B cell (primary cell): ENCODE data around the gene PLCXD3. TPM values are rescaled to one million over a fixed set of nuclear protein-coding genes. Genes with fewer than 3 reads are reported as not detected.

Source experiments
- ATAC-seq: fragments of 200-7000 bp; cut with Tn5 transposase; one replicate; pipeline ENCODE4 v1.10.0; 2021; ENCODE audit warnings: low read depth, mild to moderate bottlenecking, moderate number of reproducible peaks, moderate library complexity
- CTCF ChIA-PET: fragments of 350-600 bp; sonication (Branson Sonifier 250); formaldehyde crosslinking; loops from one replicate; lab custom pipeline; 2021; ENCODE audit warnings: antibody characterized with exemption, inconsistent platforms; lab: Charles Lee
- POLR2A ChIA-PET: fragments of 350-600 bp; sonication (Branson Sonifier 250); formaldehyde crosslinking; loops from one replicate; lab custom pipeline; 2021; ENCODE audit warnings: antibody characterized with exemption; lab: Charles Lee
- DNase-seq: peaks from one replicate; pipeline ENCODE4 v3.0.0; 2013
- H2AFZ ChIP-seq: 2 replicates; pipeline ENCODE4 v1.6.1; 2012; ENCODE audit warnings: mild to moderate bottlenecking, low read depth, low read length; ENCODE audit not compliant: insufficient read depth, poor library complexity, severe bottlenecking
- H3K27ac ChIP-seq, 2 donors: 1 replicate in 1 of 2; 2 replicates in 1 of 2; pipeline ENCODE4 v1.5.1; 2012 to 2013; ENCODE audit warnings: low read length in 2 of 2, mild to moderate bottlenecking in 2 of 2, moderate library complexity in 1 of 2
- H3K27me3 ChIP-seq, 4 experiments: fragments of 200-600 bp in 1 of 4; sonication (generic) in 1 of 4; replicated peaks in 1 of 4; 1 replicate in 2 of 4; 2 replicates in 2 of 4; pipeline versions ENCODE4 v1.6.1 to v1.7.0; 2013 to 2016; ENCODE audit warnings: low read length in 3 of 4, mild to moderate bottlenecking in 2 of 4, mixed read lengths in 1 of 4, moderate library complexity in 1 of 4; ENCODE audit not compliant: insufficient read depth in 4 of 4, control insufficient read depth in 3 of 4; ENCODE audit errors: control extremely low read depth in 1 of 4
- H3K36me3 ChIP-seq, 2 experiments: replicated peaks in 1 of 2; 1 replicate in 1 of 2; 2 replicates in 1 of 2; pipeline versions ENCODE4 v1.6.1 to v1.7.1; 2013; ENCODE audit warnings: low read length in 1 of 2; ENCODE audit not compliant: insufficient read depth in 2 of 2, control insufficient read depth in 1 of 2; ENCODE audit errors: control extremely low read depth in 1 of 2, extremely low read depth in 1 of 2
- H3K4me1 ChIP-seq, 2 donors: fragments of 200-600 bp in 1 of 2; sonication (generic) in 1 of 2; 1 replicate in 1 of 2; 2 replicates in 1 of 2; pipeline versions ENCODE4 v1.5.1 to v1.6.1; 2013 to 2017; ENCODE audit warnings: low read length in 2 of 2; ENCODE audit not compliant: control insufficient read depth in 2 of 2, insufficient read depth in 2 of 2
- H3K4me2 ChIP-seq: replicated peaks from 2 replicates; pipeline ENCODE3; 2012; ENCODE audit warnings: mild to moderate bottlenecking, low read depth, low read length; ENCODE audit not compliant: poor library complexity, severe bottlenecking
- H3K4me3 ChIP-seq, 5 experiments: fragments of 200-600 bp in 1 of 5; sonication (generic) in 1 of 5; 1 replicate in 3 of 5; 2 replicates in 2 of 5; pipeline versions ENCODE4 v1.5.1 to v1.7.0; 2011 to 2016; ENCODE audit warnings: low read length in 4 of 5, mild to moderate bottlenecking in 4 of 5, low read depth in 2 of 5, control low read depth in 1 of 5, moderate library complexity in 1 of 5; ENCODE audit not compliant: insufficient read depth in 1 of 5; ENCODE audit errors: control extremely low read depth in 1 of 5, extremely low read depth in 1 of 5
- H3K79me2 ChIP-seq: fragments of 200-600 bp; sonication (generic); one replicate; pipeline ENCODE4 v1.6.0; 2016; ENCODE audit warnings: low read length; ENCODE audit not compliant: control insufficient read depth, insufficient read depth
- H3K9ac ChIP-seq: fragments of 200-600 bp; sonication (generic); 2 replicates; pipeline ENCODE4 v1.6.1; 2017; ENCODE audit warnings: mild to moderate bottlenecking, low read length, moderate library complexity
- H3K9me3 ChIP-seq, 3 donors: one replicate each; pipeline versions ENCODE4 v1.6.1 to v1.7.1; 2013; ENCODE audit warnings: low read length in 2 of 3; ENCODE audit not compliant: control insufficient read depth in 2 of 3, insufficient read depth in 1 of 3; ENCODE audit errors: control extremely low read depth in 1 of 3
- H4K20me1 ChIP-seq: 2 replicates; pipeline ENCODE4 v1.6.0; 2012; ENCODE audit warnings: mild to moderate bottlenecking, low read length; ENCODE audit not compliant: insufficient read depth, control insufficient read depth, poor library complexity, severe bottlenecking
- H3K27ac Mint-ChIP-seq: one replicate; pipeline ENCODE4 v1.8.0; 2021; ENCODE audit warnings: mixed read lengths
- H3K27me3 Mint-ChIP-seq: one replicate; pipeline ENCODE4 v1.8.0; 2021; ENCODE audit warnings: mixed read lengths
- H3K4me1 Mint-ChIP-seq: one replicate; pipeline ENCODE4 v1.8.0; 2021; ENCODE audit warnings: mixed read lengths
- H3K4me3 Mint-ChIP-seq: one replicate; pipeline ENCODE4 v1.8.0; 2021; ENCODE audit warnings: mixed read lengths
- H3K9me3 Mint-ChIP-seq: one replicate; pipeline ENCODE4 v1.8.0; 2022; ENCODE audit warnings: mixed read lengths; ENCODE audit not compliant: insufficient read depth
- EZH2 ChIP-seq: IDR thresholded peaks from 2 replicates; pipeline ENCODE4 v1.6.1; 2012; ENCODE audit warnings: borderline replicate concordance, low read depth, mild to moderate bottlenecking, moderate library complexity, low read length; ENCODE audit not compliant: insufficient read depth, poor library complexity, severe bottlenecking
- WGBS: methylation state at CpG from one replicate; pipeline ENCODE4 v1.1.5; 2013; ENCODE audit warnings: missing lambda C conversion rate; ENCODE audit not compliant: insufficient coverage; 5-methylcytosine and 5-hydroxymethylcytosine counted together
- intact Hi-C: fragments of 100-400 bp; cut with micrococcal nuclease; formaldehyde crosslinking; loops from one replicate; pipeline ENCODE4 v1.10.0; 2022
- polyA plus RNA-seq: library from polyadenylated mRNA; depleted of rRNA; stranded (reverse); fragments of >200 nt; gene quantifications from 2 replicates; pipeline ENCODE4 v1.2.3, GENCODE V29; 2012
- total RNA-seq, 2 donors: library from RNA; stranded (reverse); fragments of 120-200 nt in 1 of 2; gene quantifications; 1 replicate in 1 of 2; 2 replicates in 1 of 2; pipeline versions ENCODE4 v1.2.3 to v1.2.4, GENCODE V29; 2013 to 2022
- TF ChIP-seq, protein P1 (sequence below): fragments of 200-600 bp; IDR thresholded peaks from one replicate; pipeline ENCODE4 v1.8.0; 2022; ENCODE audit warnings: antibody characterized with exemption, mild to moderate bottlenecking

The PLCXD3 gene
- total and polyA plus RNA-seq, 2 donors (not counting 1 experiment from before 2014, with no cell fraction given), result not detected

DNA sequence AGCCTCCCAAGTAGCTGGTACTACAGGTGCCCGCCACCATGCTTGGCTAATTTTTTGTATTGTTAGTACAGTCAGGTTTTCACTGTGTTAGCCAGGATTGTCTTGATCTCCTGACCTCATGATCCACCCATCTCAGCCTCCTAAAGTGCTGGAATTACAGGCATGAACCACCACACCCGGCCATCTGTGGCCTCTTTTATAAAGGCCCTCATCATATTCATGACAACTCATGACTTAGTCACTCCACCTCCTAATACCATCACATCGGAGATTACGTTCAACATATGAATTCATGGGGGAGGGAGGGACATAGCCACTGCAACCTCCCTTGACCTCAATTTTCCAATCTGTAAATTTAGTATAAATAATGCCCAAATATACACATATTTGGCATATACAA is 27.2 kb upstream of the PLCXD3 start:
- Histone ChIP-seq H3K27me3 (no peaks in the 10 kb centered on the region), H3K4me3 (no peak overlapping the region), H3K4me2 (no peak overlapping the region), H4K20me1 (no peaks in the 10 kb centered on the region), H3K36me3 (no peaks in the 10 kb centered on the region), H3K9ac (no peak overlapping the region), H3K4me1 (no peaks in the 10 kb centered on the region), H3K79me2 (no peaks in the 10 kb centered on the region), H2AFZ (no peak overlapping the region), H3K27ac (no peak overlapping the region), H3K9me3 (peaks cover 0 to 4% (median 0%) of the 10 kb centered on the region in 3 donors)
- intact Hi-C loops, result no loop called here
- ATAC-seq (no peak), DNase-seq (no peak)
- ChIA-PET CTCF (no interaction called here), POLR2A (no interaction called here)
- 89% methylated on average over 1 of the region's 4 CpGs for WGBS
- no peaks in the 10 kb centered on the region for H3K4me1 Mint-ChIP-seq
- H3K27ac Mint-ChIP-seq, result no peak overlapping the region
- TF ChIP-seq EZH2, result no peak
- TF ChIP-seq, protein P1, sequence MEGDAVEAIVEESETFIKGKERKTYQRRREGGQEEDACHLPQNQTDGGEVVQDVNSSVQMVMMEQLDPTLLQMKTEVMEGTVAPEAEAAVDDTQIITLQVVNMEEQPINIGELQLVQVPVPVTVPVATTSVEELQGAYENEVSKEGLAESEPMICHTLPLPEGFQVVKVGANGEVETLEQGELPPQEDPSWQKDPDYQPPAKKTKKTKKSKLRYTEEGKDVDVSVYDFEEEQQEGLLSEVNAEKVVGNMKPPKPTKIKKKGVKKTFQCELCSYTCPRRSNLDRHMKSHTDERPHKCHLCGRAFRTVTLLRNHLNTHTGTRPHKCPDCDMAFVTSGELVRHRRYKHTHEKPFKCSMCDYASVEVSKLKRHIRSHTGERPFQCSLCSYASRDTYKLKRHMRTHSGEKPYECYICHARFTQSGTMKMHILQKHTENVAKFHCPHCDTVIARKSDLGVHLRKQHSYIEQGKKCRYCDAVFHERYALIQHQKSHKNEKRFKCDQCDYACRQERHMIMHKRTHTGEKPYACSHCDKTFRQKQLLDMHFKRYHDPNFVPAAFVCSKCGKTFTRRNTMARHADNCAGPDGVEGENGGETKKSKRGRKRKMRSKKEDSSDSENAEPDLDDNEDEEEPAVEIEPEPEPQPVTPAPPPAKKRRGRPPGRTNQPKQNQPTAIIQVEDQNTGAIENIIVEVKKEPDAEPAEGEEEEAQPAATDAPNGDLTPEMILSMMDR, result no peak
- peaks cover 4% of the 10 kb centered on the region for H3K9me3 Mint-ChIP-seq
- H3K4me3 Mint-ChIP-seq, result no peak overlapping the region
- no peaks in the 10 kb centered on the region for H3K27me3 Mint-ChIP-seq

- Histone ChIP-seq H2AFZ (no peak overlapping the region), H3K9me3 (no peaks in the 10 kb centered on the region), H4K20me1 (no peaks in the 10 kb centered on the region), H3K4me1 (no peaks in the 10 kb centered on the region), H3K4me2 (no peak overlapping the region), H3K4me3 (no peak overlapping the region), H3K9ac (no peak overlapping the region), H3K36me3 (no peaks in the 10 kb centered on the region), H3K27me3 (no peaks in the 10 kb centered on the region), H3K79me2 (no peaks in the 10 kb centered on the region), H3K27ac (no peak overlapping the region)
- no peaks in the 10 kb centered on the region for H3K27me3 Mint-ChIP-seq
- H3K4me3 Mint-ChIP-seq, result no peak overlapping the region
- no peak overlapping the region for H3K27ac Mint-ChIP-seq
- CTCF ChIA-PET, result no interaction called here
- TF ChIP-seq EZH2, result no peak
- TF ChIP-seq, protein P1, result no peak
- H3K4me1 Mint-ChIP-seq, result no peaks in the 10 kb centered on the region
- H3K9me3 Mint-ChIP-seq, result no peaks in the 10 kb centered on the region
- 60% methylated on average over 1 of the region's 1 CpG for WGBS
- ATAC-seq (no peak), DNase-seq (no peak)
- intact Hi-C loops, result no loop called here
- POLR2A ChIA-PET, result no interaction called here
Observed at GRCh38 chr5:41532485-41532884, 22.1 kb upstream of the PLCXD3 start.
